NCI-H510A (cell line): ENCODE data around the gene LRRC8B.
"Not testable (repeated sequence)": the region's sequence is repeated elsewhere in the genome, so short reads cannot be mapped to it uniquely, and the experiment has no call there.

Source experiments
- DNase-seq: peaks from one replicate; lab custom pipeline; 2025; lab: John Stamatoyannopoulos, UW

The LRRC8B gene

GRCh38 chr1:89584211-89584610, 59.6 kb downstream of the LRRC8B start:
- no peak for DNase-seq

DNA sequence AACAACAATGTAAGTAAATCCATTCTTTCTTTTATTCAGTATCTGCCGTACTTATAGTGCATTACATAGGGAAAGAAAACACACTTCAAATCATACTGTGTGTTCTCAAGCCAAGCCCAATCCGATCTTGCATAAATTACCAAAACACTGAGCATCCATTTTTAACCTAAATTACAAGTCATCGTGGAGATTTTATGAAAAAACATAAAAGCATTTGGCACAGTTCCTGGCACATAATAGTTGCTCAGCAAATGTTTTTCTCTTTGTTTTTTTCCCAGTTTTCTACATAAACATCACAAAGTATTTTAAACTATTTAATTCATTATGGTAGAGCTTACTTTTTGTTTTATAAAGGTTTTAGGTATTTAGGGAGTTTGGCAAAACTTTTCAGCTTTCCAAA, 60.2 kb downstream of the LRRC8B start:
- no peak for DNase-seq

- no peak for DNase-seq
Observed at GRCh38 chr1:89587729-89588161, 63.1 kb downstream of the LRRC8B start.

GRCh38 chr1:89588480-89588879, 63.9 kb downstream of the LRRC8B start:
- DNase-seq = no peak

- no peak for DNase-seq
Observed at GRCh38 chr1:89589515-89589914, 64.9 kb downstream of the LRRC8B start.

GRCh38 chr1:89590341-89591080, 65.9 kb downstream of the LRRC8B start:
- no peak for DNase-seq

DNA sequence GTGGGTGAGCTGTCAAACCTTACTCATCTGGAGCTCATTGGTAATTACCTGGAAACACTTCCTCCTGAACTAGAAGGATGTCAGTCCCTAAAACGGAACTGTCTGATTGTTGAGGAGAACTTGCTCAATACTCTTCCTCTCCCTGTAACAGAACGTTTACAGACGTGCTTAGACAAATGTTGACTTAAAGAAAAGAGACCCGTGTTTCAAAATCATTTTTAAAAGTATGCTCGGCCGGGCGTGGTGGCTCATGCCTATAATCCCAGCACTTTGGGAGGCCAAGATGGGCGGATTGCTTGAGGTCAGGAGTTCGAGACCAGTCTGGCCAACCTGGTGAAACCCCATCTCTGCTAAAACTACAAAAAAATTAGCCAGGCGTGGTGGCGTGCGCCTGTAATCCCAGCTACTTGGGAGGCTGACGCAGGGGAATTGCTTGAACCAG, 68.3 kb downstream of the LRRC8B start:
- not testable (repeated sequence) for DNase-seq

DNA sequence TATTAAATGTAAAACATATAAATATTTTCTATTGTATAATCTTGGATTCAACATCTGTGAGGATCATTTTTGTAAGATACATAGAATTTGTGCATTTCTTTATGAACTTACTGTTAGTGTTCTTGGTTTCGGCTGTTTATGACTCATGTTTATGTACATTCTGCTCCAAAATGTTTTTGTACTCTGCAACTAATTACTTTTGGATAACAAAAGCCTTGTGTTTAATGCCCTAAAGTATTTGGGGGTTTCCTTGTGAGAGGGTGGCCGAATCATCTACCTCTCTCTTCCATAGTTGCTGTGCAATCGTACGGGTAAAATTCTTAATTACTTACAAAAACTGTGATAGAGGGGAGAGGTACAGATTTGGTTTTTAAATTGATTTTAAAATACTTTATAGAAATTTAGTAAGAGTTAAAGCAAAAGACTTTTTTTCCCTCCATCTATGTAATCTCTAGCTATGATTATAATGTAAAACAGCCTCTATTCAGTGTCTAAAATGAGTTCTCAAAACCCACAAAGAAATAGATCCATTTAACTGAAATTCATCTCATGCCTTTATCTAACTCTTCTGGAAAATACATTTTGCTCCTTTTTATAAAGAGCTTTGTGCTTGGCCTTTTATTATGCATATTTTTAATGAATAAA, 69.6 kb downstream of the LRRC8B start:
- no peak for DNase-seq

DNA sequence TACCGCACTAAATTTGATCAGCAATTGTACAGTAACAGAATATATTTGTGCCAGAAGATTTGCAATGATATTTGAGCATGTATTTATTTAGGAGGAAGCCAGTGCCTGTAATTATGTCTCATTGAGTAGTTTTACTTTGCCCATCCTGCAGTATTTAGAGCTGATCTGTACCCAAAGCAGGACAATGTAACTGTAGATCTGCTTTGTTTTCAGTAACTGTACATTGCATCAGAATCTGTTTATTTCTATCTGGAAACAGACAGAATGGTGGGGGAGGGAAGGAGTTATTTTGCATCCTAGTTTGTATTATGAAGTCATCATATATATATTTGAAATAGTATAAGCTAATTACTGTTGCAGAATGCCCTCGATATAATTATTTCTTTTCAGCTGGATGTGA, 72.1 kb downstream of the LRRC8B start:
- no peak for DNase-seq

GRCh38 chr1:89598450-89599331, 74.1 kb downstream of the LRRC8B start:
- DNase-seq = no peak

DNA sequence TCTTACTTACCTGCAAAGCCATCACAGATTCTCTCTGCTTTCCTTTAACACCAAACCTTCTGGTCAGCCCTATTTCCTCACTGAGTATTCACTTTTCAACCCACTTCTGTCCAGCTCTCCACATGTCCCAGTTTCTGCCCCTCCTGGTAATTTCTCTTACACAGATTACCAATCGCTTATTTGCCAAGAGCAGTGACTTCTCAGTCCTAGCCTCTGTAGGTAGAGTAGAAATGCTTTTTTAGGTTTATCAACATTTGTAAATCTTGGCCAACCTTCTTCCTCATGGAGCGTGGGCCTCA, 74.7 kb downstream of the LRRC8B start:
- no peak for DNase-seq

DNA sequence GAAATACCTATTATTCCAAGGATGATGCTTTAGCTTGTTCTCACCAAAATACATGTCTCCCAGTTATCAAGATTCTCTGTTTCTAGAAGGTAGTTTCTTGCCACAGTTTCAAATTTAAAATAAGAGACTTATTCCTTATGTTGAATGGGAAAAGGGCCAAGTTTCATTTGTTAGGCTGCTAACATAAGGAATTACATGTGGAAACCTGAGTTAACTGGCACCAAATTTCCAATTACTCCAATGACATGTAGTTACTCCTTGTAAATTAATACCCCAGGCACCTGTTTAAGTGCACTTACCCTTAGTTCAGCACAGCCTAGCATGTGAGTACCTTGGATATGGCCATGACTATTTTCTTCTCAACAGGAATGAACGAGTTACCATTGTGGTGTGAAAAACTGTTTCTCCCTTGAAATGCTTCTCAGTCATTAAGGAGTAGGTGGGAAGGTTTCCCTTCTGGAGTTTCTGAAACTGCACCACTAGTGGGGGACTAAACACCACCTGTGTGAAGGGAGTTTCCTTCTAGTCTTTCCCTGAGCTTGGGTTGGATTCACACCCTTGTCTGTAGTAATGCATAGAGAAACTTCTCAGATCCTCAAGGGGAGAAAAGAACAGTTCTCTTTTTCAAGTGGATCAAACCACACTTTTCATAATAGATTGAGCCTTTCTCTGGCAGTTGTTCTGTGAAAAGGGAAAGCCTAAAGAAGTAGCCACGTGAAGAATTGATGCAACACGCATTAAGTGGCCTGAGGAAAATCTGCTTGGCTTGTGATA, 76.0 kb downstream of the LRRC8B start:
- DNase-seq = no peak

- DNase-seq = no peak
Observed at GRCh38 chr1:89602871-89603404, 78.3 kb downstream of the LRRC8B start.

GRCh38 chr1:89603651-89604413, 79.2 kb downstream of the LRRC8B start:
- no peak for DNase-seq

GRCh38 chr1:89604414-89604735, 79.7 kb downstream of the LRRC8B start:
- DNase-seq = no peak

- no peak for DNase-seq
Observed at GRCh38 chr1:89605692-89606091, 81.1 kb downstream of the LRRC8B start.

- DNase-seq = no peak
Observed at GRCh38 chr1:89606227-89606980, 81.8 kb downstream of the LRRC8B start.

DNA sequence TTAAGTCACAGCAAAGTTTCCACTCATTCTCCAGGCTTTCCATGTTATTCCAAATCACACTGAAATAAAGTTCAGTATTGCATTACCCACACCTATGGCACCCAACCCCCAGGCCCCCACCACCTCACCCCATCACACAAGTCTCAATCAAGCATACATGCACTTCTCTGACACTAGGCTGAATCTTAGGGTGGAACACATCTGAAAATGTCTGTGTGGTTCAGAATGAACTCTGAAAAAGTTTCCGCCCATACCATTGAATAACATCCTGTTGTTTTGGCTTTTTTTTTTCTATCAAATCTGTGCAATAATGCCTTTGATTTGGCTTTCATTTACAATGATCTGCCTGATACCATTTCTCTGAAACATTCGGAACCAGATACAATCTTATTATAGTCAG, 82.5 kb downstream of the LRRC8B start:
- DNase-seq = no peak

GRCh38 chr1:89607586-89608318, 83.1 kb downstream of the LRRC8B start:
- no peak for DNase-seq
